IPS-NIHi11 (cell line): ENCODE measurements around the gene KBTBD6.
"Not testable (repeated sequence)": the region's sequence is repeated elsewhere in the genome, so short reads cannot be mapped to it uniquely, and the experiment has no call there.

ENCODE experiments used
- DNase-seq: peaks from one replicate; pipeline ENCODE4 v3.0.0; 2012; ENCODE audit warnings: mixed read lengths, low spot score

KBTBD6 gene

GRCh38 chr13:41133951-41134350 lies 1.3 kb upstream of the KBTBD6 start:
- DNase-seq: no peak

- DNase-seq: not testable (repeated sequence)
Observed at GRCh38 chr13:41131660-41132511, 716 bp downstream of the KBTBD6 start.

- DNase-seq: not testable (repeated sequence)
Observed at GRCh38 chr13:41131189-41131588, 1.4 kb downstream of the KBTBD6 start.

GRCh38 chr13:41130356-41130755 lies 2.2 kb downstream of the KBTBD6 start:
- DNase-seq: no peak

- no peak for DNase-seq
Observed at GRCh38 chr13:41127701-41128100, 4.9 kb downstream of the KBTBD6 start.

- no peak for DNase-seq
Observed at GRCh38 chr13:41122838-41123237, 9.8 kb downstream of the KBTBD6 start.

- no peak for DNase-seq
Observed at GRCh38 chr13:41117869-41118268, 14.7 kb downstream of the KBTBD6 start.

GRCh38 chr13:41111454-41111853 lies 21.1 kb downstream of the KBTBD6 start:
- DNase-seq: no peak

- peak; percentile 28 for DNase-seq
Observed at GRCh38 chr13:41107584-41108014, 25.0 kb downstream of the KBTBD6 start.

GRCh38 chr13:41107104-41107571 lies 25.5 kb downstream of the KBTBD6 start:
- DNase-seq: no peak

GRCh38 chr13:41099986-41100385 lies 32.6 kb downstream of the KBTBD6 start:
- no peak for DNase-seq

GRCh38 chr13:41098761-41099160 lies 33.8 kb downstream of the KBTBD6 start:
- DNase-seq: no peak

GRCh38 chr13:41095681-41096080 lies 36.9 kb downstream of the KBTBD6 start:
- not testable (repeated sequence) for DNase-seq

- peak; percentile 60 for DNase-seq
Observed at GRCh38 chr13:41085961-41086585, 46.5 kb downstream of the KBTBD6 start.

- DNase-seq: no peak
Observed at GRCh38 chr13:41079725-41080124, 52.9 kb downstream of the KBTBD6 start.
